HEK293T (cell line): Measurements from ENCODE around the gene UBE2G1.

Source experiments
- HDGF ChIP-seq: fragments of 450-650 bp; IDR thresholded peaks from 2 replicates; pipeline ENCODE4 v1.6.1; 2017; ENCODE audit warnings: antibody characterized with exemption, borderline replicate concordance
- SP1 ChIP-seq: fragments of 450-650 bp; IDR thresholded peaks from 2 replicates; pipeline ENCODE4 v1.6.1; 2017
- TARDBP ChIP-seq: fragments of 450-650 bp; IDR thresholded peaks from 2 replicates; pipeline ENCODE4 v1.6.1; 2016

DNA sequence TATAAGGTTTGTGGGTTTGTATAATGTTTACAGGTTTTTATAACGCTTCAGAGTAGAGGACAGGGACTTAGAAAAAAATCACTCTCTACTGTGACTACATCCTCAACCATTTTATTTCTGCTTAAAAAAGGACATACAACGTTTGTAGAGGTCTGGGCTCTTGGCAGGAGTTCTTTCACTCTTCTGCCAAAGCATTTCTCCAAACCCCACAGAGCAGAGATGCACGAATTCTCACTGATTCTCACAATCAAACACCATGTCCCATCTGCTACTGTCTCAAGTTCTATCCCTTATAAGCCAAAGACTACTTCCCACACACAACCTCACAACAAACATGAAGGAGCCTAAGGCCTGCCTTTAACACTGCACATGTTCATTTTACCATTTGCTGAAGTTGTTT lies 95.7 kb downstream of the UBE2G1 start:
- no peak for TF ChIP-seq SP1
- TF ChIP-seq TARDBP: no peak
- no peak for TF ChIP-seq HDGF
